Mammary epithelial cell (primary cell): ENCODE results near the gene DLX6.

ENCODE experiments used
- EZH2 ChIP-seq: IDR thresholded peaks from 2 replicates; pipeline ENCODE4 v1.6.1; 2012; ENCODE audit warnings: low read length, inconsistent platforms, borderline replicate concordance
- TF ChIP-seq, protein P1 (sequence below), 2 donors: IDR thresholded peaks in 1 of 2; conservative IDR thresholded peaks in 1 of 2; 2 replicates each; pipeline ENCODE4 v1.5.1; 2011 to 2012; ENCODE audit warnings: inconsistent platforms in 2 of 2, low read length in 2 of 2, mild to moderate bottlenecking in 2 of 2, control low read depth in 1 of 2, low read depth in 1 of 2; ENCODE audit not compliant: insufficient read depth in 1 of 2; ENCODE audit errors: extremely low read depth in 1 of 2

DNA sequence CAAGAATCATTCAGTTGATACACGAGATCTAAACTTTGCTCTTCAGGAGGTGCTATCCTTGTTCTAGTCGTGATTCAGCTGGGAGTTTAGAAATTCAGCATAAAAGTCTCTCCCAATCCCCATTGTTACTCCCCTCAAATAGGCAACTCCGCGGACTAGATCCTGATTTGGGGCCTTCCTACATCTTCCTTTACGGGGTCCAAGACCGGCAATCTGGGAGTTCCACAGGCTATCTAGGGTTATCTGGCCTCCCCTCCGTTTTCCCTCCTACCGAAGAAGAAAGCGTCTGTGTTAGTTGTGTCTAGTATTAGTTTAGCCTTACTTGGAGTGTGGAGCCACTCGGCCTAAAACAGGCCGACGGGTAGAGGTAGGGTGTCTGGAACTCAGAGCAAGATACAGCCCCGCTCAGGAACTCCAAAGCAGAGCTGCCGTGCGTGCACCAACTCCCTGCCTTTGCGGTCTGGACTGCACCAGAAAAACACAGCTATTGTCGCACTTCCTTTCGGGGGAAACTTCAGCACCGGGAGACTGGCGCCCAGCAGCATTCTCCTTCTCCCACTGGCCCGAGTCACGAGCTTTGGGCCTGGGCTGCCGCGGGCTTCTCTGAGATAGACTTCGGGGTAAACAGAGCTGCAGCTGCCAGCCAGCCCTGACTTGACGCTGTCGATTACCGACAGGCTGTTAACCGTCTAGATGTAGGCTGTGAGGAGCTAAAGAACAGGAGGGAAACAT, 20.8 kb downstream of the DLX6 start:
- TF ChIP-seq, protein P1, sequence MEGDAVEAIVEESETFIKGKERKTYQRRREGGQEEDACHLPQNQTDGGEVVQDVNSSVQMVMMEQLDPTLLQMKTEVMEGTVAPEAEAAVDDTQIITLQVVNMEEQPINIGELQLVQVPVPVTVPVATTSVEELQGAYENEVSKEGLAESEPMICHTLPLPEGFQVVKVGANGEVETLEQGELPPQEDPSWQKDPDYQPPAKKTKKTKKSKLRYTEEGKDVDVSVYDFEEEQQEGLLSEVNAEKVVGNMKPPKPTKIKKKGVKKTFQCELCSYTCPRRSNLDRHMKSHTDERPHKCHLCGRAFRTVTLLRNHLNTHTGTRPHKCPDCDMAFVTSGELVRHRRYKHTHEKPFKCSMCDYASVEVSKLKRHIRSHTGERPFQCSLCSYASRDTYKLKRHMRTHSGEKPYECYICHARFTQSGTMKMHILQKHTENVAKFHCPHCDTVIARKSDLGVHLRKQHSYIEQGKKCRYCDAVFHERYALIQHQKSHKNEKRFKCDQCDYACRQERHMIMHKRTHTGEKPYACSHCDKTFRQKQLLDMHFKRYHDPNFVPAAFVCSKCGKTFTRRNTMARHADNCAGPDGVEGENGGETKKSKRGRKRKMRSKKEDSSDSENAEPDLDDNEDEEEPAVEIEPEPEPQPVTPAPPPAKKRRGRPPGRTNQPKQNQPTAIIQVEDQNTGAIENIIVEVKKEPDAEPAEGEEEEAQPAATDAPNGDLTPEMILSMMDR (conservative IDR thresholded peaks at IDR 0.05 in 1 of 2, IDR thresholded peaks at IDR 0.05 in 1 of 2; ENCODE audit: extremely low read depth in 1 of 2, insufficient read depth in 1 of 2, low read depth in 1 of 2, low read length in 2 of 2): no peak
- TF ChIP-seq EZH2: no peak
